ENCODE results near the gene PKD1L1.
A peak's percentile ranks its signal among the peaks of the same experiment; 100 is the strongest.

Gene PKD1L1

GRCh38 chr7:47764746-47765145 is 183.5 kb downstream of the PKD1L1 start:
- TF ChIP-seq CTCF (IDR thresholded peaks at IDR 0.05) (no peak), ZFX (IDR thresholded peaks at IDR 0.05; ENCODE audit: borderline replicate concordance) (no peak)
- H3K27ac ChIP-seq = no peak overlapping the region

GRCh38 chr7:47763063-47763974 is 184.9 kb downstream of the PKD1L1 start:
- TF ChIP-seq CTCF (IDR thresholded peaks at IDR 0.05) (no peak), ZFX (IDR thresholded peaks at IDR 0.05; ENCODE audit: borderline replicate concordance) (no peak)
- peak overlapping the region; percentile 42 for H3K27ac ChIP-seq

- TF ChIP-seq ZFX (IDR thresholded peaks at IDR 0.05; ENCODE audit: borderline replicate concordance) (no peak), CTCF (IDR thresholded peaks at IDR 0.05) (no peak)
- H3K27ac ChIP-seq = no peak overlapping the region; the same call in 1 of the 2 replicates
Observed at GRCh38 chr7:47762746-47763062, 185.6 kb downstream of the PKD1L1 start.

- TF ChIP-seq CTCF (IDR thresholded peaks at IDR 0.05) (no peak), ZFX (IDR thresholded peaks at IDR 0.05; ENCODE audit: borderline replicate concordance) (no peak)
Observed at GRCh38 chr7:47762207-47762606, 186.1 kb downstream of the PKD1L1 start.

GRCh38 chr7:47759056-47759706 is 189.1 kb downstream of the PKD1L1 start:
- TF ChIP-seq ZFX (IDR thresholded peaks at IDR 0.05; ENCODE audit: borderline replicate concordance) (no peak), CTCF (IDR thresholded peaks at IDR 0.05) (no peak)
- no peak overlapping the region for H3K27ac ChIP-seq

More at GRCh38 chr7:47762207-47762606, 186.1 kb downstream of the PKD1L1 start:
- no peak overlapping the region for H3K27ac ChIP-seq

- H3K27ac ChIP-seq = no peak overlapping the region
Observed at GRCh38 chr7:47758546-47758945, 189.7 kb downstream of the PKD1L1 start.

More at GRCh38 chr7:47758546-47758945, 189.7 kb downstream of the PKD1L1 start:
- TF ChIP-seq ZFX (IDR thresholded peaks at IDR 0.05; ENCODE audit: borderline replicate concordance) (no peak), CTCF (IDR thresholded peaks at IDR 0.05) (no peak)

Measured in 22Rv1 (cell line).